Activated CD4-positive, CD25-positive, alpha-beta regulatory T cell treated with anti-CD3 and anti-CD28 coated beads, Interleukin-2, amount 50 U/mL, for 72 hours (primary cell): ENCODE measurements around the gene RBBP7.

Source experiments
- DNase-seq: peaks from one replicate; pipeline ENCODE4 v3.0.0; 2021

RBBP7 gene

DNA sequence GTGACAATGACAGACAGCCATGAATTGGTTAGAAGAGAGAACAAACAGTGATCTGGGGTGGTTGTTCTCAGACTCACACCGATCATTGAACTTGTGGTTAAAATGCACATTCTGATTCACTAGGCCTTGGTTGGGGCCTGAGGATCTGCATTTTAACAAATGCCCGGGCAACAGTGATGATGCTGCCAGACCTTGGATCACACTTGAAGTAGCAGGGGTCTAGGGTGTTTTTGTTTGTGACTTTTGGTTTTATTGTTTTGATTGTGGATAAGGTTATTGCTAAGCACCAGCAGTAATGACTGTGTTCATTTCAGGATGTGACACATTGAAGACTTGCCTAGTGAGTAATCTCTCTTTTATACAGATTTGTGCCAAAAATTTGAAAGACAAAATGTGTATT is 47.4 kb downstream of the RBBP7 start:
- DNase-seq: no peak

DNA sequence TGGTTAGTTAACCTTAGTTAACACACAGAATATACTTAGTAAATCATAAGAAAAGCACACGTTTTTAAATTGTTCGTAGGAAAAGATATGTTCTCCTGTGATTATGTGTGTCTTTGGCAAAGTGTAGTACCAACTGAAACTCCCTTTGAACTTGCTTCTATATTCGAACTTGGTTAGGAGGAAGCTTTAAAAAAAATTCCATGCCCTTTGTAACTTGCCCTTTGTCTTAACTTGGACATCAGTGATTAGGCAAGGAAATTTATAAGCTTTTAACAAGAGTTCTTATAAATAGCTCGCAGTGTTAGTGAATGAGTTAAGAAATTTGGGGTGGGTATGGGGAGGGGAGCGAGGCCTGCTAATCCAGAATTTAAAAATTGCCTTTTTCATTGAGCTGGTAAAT is 50.5 kb downstream of the RBBP7 start:
- DNase-seq: no peak

DNA sequence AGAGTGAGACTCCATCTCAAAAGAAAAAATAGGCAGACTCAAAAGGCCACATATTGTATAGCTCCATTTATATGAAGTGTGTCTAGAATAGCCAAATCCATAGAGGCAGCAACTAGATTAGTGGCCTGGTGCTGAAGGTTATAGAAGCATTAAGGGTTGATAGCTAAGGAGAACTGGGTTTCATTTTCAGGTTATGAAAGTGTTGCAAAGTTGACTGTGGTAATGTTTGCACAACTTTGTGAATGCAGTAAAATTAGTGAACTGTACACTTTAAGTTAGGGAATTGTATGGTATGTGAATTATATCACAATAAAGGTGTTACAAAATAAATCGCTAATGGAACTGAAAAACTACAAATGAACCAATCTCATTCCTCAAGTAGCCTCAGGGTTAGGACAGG is 55.6 kb downstream of the RBBP7 start:
- DNase-seq: no peak

DNA sequence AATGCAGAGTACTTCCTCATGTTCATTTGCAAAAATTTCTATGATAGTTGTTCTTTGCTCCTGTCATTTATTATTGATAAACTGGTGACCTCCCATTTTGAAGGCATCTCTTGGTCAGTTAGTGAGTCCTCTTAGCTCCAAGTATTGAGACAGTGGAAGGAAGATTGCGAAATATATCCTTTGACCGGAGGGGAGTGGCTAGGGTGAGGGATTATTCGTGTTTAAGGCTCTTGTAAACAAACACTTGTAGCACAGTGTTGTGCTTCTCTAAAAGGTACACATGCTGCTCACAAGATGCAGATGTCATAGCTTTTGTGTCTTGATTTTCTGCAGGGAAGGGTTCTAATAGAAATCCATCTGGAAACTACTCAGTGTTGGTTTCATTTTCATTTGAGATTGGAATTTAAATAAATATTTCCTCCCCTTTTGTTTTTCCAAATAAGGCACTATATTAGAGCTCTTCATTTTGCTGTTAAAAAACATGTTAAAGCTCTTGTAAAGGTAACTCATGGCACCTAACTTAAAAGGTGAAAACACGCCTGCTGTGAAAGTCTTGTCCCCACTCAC is 62.1 kb downstream of the RBBP7 start:
- DNase-seq: no peak

DNA sequence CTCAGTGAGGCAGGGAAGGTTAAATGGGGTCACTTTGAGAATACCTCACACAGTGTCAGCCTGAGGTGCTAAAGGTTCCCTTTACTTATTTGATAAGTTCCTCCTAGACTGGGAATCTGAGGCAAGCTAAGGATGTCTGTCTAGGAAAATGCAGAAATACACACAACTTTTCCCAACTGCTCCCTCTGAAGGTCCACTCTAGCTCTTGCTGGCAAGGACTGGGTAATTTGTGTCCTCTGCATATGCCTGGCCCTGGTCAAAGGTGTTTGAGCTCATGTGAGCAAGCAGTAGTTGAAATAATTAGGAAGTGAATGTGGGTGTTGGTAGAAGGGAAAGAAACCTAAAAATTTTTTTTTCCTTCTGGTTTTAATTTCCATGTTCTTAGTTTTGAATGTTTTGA is 62.6 kb downstream of the RBBP7 start:
- DNase-seq: no peak

DNA sequence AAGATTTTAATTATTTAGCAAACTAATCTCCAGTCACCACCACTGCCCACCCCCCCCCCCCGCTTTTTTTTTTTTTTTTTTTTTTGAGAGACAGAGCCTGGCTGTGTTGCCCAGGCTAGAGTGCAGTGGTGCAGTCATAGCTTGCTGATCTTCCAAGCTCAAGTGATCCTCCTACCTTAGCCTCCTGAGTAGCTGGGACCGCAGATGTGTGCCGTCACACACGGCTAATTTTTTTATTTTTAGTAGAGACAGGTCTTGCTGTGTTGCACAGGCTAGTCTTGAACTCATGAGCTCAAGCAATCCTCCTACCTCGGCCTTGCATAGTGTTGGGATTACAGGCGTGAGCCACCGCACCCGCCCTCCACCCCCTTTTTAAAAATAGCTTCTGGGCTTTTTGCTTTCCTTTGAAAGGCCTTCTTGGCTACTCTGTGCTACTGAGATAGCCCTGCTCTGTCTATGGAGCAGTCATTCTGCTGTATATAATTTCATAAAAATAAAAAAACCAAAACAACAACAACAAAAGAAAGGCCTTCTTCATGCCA is 65.2 kb downstream of the RBBP7 start:
- DNase-seq: no peak

DNA sequence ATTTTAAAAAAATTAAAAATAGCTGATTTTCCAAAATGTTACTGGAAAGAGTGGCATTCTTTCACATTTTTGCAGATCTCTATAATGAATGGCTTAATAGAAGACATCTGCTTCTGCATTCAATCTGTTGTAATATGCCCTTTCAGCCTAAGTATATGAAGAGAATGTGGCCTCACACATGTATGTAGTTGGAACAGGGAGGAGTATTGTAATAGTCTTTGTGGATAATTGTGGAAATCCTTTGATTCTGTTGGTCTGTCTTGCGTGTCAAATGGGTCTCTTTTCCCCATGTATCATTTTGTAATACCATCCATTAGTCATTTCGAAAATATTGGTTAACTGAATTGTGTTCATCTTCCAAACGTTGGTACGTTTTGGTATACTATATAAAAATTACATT is 72.3 kb downstream of the RBBP7 start:
- no peak for DNase-seq

DNA sequence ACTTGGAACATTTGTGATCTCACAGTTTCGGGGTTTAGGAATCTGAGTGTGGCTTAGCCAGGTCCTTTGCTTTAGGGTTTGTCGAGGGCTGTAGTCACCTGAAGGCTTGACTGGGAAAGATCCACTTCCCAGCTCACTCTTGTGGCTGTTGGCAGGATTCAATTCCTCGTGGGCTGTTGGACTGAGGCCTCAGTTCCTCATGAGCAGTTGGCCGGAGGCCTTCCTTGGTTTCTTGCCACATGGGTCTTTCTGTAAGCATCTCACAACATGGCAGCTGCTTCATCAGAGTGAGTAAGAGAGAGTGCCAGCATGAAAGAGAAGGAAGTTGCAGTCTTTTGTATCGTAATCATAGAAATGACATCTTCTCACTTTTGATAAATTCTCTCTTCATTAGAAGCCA is 72.8 kb downstream of the RBBP7 start:
- DNase-seq: no peak

DNA sequence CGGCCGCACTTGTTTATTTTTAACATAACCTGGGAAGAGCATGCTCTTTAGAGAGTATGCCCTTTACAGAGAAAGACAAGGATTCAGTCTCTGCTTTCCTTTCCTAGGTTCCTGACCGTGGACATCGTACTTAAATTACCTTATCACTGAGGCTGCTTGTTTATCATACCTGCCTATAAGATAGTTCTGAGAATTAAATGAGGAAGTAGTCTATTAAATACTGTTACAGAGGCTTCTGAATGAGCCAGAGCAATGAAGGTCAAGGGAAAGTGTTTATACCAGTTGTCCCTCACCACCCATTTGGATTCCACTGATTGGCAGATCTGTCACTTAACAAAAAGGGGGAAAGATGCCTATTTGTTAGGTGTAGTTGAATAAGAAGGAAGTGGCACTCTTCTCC is 73.9 kb downstream of the RBBP7 start:
- no peak for DNase-seq
